ENCODE measurements around the gene CEMP1.

- TF ChIP-seq POLR2A (IDR thresholded peaks at IDR 0.05) (no peak), CTCF (IDR thresholded peaks at IDR 0.05) (no peak)
Observed at GRCh38 chr16:2497695-2498484, 33.3 kb downstream of the CEMP1 start.

All from prostate gland (tissue), 2 donors.